ENCODE measurements around the gene ARHGAP25. TPM values are rescaled to one million over a fixed set of nuclear protein-coding genes. Genes with fewer than 3 reads are reported as not detected.

ARHGAP25 gene
- total RNA-seq, 3 donors from 2014 or later, result 3.1 to 8.8 (median 8.2) TPM

- no peak overlapping the region for H3K4me3 ChIP-seq
- H3K36me3 ChIP-seq (ENCODE audit: low read depth), result no peaks in the 10 kb centered on the region
- no peak for DNase-seq
- ATAC-seq, result no peak
- no peaks in the 10 kb centered on the region for H3K9me3 ChIP-seq
- no peak for TF ChIP-seq CTCF (IDR thresholded peaks at IDR 0.05)
- intact Hi-C loops (cut with DNase I, micrococcal nuclease), result no loop called here
- H3K4me1 ChIP-seq (ENCODE audit: low read depth), result no peaks in the 10 kb centered on the region
These were observed 82.7 kb downstream of the ARHGAP25 start for GRCh38 chr2:68817306-68817705.

- no peak for TF ChIP-seq CTCF (IDR thresholded peaks at IDR 0.05)
- intact Hi-C loops (cut with DNase I, micrococcal nuclease), result no loop called here
- Histone ChIP-seq H3K9me3 (no peaks in the 10 kb centered on the region), H3K36me3 (ENCODE audit: low read depth) (peaks cover 3% of the 10 kb centered on the region), H3K4me3 (no peak overlapping the region), H3K4me1 (ENCODE audit: low read depth) (no peaks in the 10 kb centered on the region)
- no peak for ATAC-seq
- no peak for DNase-seq
These were observed 84.9 kb downstream of the ARHGAP25 start for GRCh38 chr2:68819556-68819955.

- intact Hi-C loops (cut with DNase I, micrococcal nuclease), result no loop called here
- ATAC-seq (no peak), DNase-seq (no peak)
- TF ChIP-seq CTCF (IDR thresholded peaks at IDR 0.05), result no peak
- Histone ChIP-seq H3K9me3 (no peaks in the 10 kb centered on the region), H3K36me3 (ENCODE audit: low read depth) (peaks cover 3% of the 10 kb centered on the region), H3K4me3 (no peak overlapping the region), H3K4me1 (ENCODE audit: low read depth) (no peaks in the 10 kb centered on the region)
These were observed 87.7 kb downstream of the ARHGAP25 start for GRCh38 chr2:68822207-68822872.

DNA sequence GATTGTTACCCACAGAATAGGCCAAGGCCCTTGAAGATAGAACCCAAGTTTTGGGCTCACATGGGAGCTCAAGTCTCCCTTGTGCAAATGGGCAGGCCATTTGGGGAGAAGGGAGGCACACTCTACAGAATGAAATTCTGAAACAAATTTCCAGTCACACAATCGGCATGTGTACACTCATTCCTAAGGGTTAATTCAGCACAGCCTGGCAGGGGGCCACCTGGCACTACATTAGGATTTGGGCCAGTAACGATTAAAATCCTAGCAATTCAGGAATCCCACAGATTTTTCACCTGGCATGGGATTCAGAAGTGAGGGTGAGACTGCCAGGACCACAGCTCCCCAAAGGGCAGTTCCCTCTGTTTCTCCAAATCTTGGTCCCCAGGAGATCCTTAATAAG is 90.2 kb downstream of the ARHGAP25 start:
- no peaks in the 10 kb centered on the region for H3K9me3 ChIP-seq
- peaks cover 6% of the 10 kb centered on the region for H3K4me1 ChIP-seq (ENCODE audit: low read depth)
- no peak for TF ChIP-seq CTCF (IDR thresholded peaks at IDR 0.05)
- no peak overlapping the region for H3K4me3 ChIP-seq
- peaks cover 3% of the 10 kb centered on the region for H3K36me3 ChIP-seq (ENCODE audit: low read depth)
- intact Hi-C loops (cut with DNase I, micrococcal nuclease), result no loop called here
- DNase-seq (no peak), ATAC-seq (no peak)

DNA sequence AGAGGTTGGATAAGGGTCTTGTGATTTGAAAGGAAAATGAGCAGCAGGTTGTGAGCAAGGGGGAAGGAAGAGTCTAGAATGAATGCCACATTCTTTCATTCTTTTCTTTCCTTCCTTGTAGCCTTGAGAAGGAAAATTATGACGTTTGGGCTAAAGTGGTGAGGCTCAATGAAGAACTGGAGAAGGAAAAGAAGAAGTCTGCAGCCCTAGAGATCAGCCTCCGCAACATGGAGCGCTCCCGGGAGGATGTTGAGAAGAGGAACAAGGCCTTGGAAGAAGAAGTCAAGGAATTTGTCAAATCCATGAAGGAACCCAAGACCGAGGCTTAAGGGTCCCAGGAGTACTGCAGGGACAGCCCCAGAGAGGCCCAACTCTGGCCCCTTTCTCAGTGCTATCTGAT is 91.3 kb downstream of the ARHGAP25 start:
- H3K4me3 ChIP-seq, result no peak overlapping the region
- DNase-seq, result no peak
- H3K4me1 ChIP-seq (ENCODE audit: low read depth), result peaks cover 9% of the 10 kb centered on the region
- no peak for TF ChIP-seq CTCF (IDR thresholded peaks at IDR 0.05)
- no peaks in the 10 kb centered on the region for H3K9me3 ChIP-seq
- intact Hi-C loops (cut with DNase I, micrococcal nuclease), result no loop called here
- peaks cover 3% of the 10 kb centered on the region for H3K36me3 ChIP-seq (ENCODE audit: low read depth)
- ATAC-seq, result no peak

GRCh38 chr2:68827666-68828065 is 93.1 kb downstream of the ARHGAP25 start:
- TF ChIP-seq CTCF (IDR thresholded peaks at IDR 0.05), result no peak
- intact Hi-C loops (cut with DNase I, micrococcal nuclease), result no loop called here
- Histone ChIP-seq H3K4me3 (no peak overlapping the region), H3K4me1 (ENCODE audit: low read depth) (peaks cover 17% of the 10 kb centered on the region), H3K9me3 (no peaks in the 10 kb centered on the region), H3K36me3 (ENCODE audit: low read depth) (peaks cover 3% of the 10 kb centered on the region)
- DNase-seq (no peak), ATAC-seq (no peak)

All from mucosa of descending colon (tissue), 3 donors.